Left renal pelvis (tissue), 4 donors: ENCODE measurements around the gene STAT5B. TPM values are rescaled to one million over a fixed set of nuclear protein-coding genes. Genes with fewer than 3 reads are reported as not detected.

Experiments
- DNase-seq, 4 donors: peaks; one replicate each; pipeline ENCODE4 v3.0.0-alpha.2; 2013; ENCODE audit warnings: low read depth in 4 of 4, low spot score in 3 of 4
- polyA plus RNA-seq, 4 donors: library from polyadenylated mRNA; unstranded; fragments of 120-200 nt; gene quantifications; one replicate each; pipeline ENCODE4 v1.2.1, GENCODE V29; 2013; ENCODE audit not compliant: insufficient read length in 4 of 4

Gene STAT5B
- polyA plus RNA-seq, 4 donors: 37.1 to 57.3 (median 43.8) TPM

DNA sequence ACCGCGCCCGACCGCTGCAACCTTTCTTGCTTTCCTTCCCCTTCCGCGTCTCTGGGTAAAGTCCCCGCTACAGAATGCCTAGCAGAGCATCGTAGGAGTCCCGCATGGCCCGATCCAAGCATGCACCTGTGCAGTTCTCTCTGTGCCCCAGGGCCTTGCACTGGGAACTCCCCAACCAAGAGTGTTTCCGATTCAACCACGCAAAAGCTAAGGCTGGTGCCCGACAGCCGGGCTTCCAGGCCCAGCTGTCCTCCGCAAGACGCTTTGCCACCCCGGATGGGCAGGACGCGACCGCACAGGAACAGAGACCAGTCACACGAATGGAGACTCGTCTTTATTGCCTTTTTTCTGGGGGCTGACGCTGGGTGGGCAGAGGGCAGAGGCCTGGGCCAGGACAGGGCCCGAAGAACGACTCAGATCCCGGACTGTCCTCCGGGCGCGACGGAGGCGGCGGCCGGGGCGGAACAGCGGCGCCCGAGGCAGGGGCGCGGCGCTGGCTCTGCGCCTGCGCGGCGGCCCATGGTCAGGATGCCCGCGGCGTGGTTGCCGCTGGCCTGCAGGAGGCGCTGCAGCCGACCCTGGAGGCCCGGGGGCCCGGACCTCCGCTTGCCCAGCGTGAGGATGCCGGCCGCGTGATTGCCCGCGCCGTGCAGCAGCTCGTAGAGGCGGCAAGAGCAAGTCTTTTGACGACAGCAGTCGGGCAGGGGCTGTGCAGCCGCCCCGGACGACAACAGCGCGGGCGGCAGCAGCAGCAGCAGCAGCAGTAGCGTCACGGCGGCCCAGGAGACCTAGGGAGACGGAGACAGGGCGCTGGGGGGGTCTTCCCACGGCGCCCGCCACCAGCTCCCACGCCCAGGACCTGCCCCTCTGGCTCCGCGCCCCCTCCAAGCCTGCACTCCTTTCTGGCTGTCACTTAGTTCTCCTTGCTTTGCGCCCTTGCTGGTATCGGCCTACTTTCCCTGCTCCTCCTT lies 92.2 kb downstream of the STAT5B start:
- DNase-seq: peak; percentile 31 to 54 (median 46)

- no peak for DNase-seq
These were observed 93.1 kb downstream of the STAT5B start for GRCh38 chr17:42182927-42183734.

- no peak for DNase-seq
These were observed 94.4 kb downstream of the STAT5B start for GRCh38 chr17:42181851-42182207.

DNA sequence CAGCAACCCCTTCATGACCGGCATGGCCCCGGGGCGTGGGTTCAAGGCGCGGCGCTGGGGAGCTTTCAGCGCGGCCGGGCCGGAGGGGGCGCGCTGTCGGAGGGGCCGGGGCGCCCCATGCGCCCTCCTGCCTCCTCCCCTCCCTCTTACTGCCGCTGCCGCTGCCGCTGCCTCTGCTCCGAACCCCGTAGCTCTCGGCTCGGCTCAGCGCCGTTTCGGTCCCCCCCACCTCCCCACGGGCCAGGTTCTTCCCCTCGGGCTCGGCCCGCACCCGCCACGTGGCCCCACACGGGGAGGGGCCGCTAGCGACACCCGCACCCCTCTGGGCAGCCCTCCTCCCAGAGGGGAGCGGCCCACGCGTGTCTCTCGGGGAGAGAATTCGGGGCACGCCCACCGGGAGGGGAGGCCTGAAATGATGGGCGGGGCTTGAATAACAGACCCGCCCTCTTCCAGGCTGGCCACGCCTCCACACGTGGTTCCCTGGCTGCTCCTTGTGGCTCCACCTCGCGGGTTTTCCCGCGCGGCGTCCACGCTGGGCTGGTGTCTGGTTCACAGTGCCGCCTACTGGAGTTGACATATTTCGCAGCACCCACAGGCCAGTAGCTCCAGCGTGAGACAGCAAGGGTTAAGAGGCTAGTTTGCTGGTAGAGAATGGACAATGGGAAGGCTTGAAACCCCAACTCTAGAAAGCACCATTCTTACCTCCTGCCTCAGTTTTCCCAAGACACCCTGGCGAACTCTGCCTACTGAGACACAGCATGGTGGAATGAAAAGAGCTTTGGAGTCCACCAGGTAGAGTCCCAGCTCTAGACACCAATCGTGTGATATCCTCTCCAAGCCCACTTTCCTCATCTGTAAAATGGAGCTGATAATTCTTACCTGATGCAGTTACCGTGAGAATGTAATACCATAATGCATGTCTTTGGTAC lies 95.0 kb downstream of the STAT5B start, which contains the start of gene KCNH4:
TSS of gene KCNH4 (minus strand) at position 221 of the 929 bp plus-strand sequence. CDS start at position 24, 197 bp downstream.
- DNase-seq: no peak

- DNase-seq: no peak
These were observed 95.7 kb downstream of the STAT5B start for GRCh38 chr17:42180411-42180921.

DNA sequence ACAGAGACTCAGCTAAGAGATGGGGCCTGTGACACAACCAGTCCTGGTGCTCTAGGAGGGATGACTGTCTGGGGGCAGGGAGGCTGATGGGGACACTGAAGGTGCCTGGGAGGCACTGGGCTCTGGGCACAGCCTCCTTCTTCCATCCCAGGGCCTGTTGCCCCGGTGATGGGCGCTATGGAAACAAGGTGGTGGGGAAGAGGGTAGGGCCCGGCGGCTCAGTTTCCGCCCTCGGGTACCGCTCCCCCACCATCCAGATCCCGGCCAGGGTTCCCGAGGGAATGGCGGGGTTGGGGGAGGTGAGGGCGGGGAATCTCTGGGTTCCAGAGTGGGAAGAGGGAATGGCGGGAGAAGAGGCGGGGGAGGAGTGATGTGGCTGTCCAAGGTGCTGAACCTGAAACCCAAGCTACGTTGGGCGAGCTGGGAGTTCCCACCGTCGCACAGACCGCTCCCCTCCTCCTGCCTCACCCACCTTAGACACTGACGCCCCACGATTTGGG lies 96.2 kb downstream of the STAT5B start:
- peak; percentile 16 to 54 (median 42) for DNase-seq

GRCh38 chr17:42179335-42179734 lies 96.9 kb downstream of the STAT5B start:
- DNase-seq: no peak

GRCh38 chr17:42178817-42179216 lies 97.4 kb downstream of the STAT5B start:
- no peak for DNase-seq

GRCh38 chr17:42177684-42178083 lies 98.5 kb downstream of the STAT5B start:
- no peak for DNase-seq

GRCh38 chr17:42174126-42174783 lies 101.9 kb downstream of the STAT5B start:
- no peak for DNase-seq

DNA sequence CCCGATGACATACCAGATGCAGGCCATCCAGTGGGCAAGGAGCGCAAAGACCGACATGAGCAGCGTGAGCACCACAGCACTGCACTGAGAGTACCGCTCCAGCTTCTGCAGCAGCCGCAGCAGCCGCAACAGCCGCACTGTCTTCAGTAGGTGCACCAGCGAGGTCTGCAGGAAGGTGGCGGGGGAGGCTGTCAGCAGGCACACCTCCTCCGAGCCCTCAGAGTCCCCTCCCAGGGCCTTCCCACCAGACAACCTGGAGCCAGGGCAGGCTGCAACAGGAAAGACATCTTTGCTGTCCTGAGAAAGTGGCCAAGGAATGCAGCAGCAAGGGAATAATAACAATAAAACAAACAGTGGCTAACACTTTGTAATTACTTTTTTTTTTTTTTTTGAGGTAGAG lies 104.4 kb downstream of the STAT5B start:
- no peak for DNase-seq

- DNase-seq: no peak
These were observed 106.8 kb downstream of the STAT5B start for GRCh38 chr17:42169351-42169750.

- no peak for DNase-seq
These were observed 108.4 kb downstream of the STAT5B start for GRCh38 chr17:42167807-42168206.

DNA sequence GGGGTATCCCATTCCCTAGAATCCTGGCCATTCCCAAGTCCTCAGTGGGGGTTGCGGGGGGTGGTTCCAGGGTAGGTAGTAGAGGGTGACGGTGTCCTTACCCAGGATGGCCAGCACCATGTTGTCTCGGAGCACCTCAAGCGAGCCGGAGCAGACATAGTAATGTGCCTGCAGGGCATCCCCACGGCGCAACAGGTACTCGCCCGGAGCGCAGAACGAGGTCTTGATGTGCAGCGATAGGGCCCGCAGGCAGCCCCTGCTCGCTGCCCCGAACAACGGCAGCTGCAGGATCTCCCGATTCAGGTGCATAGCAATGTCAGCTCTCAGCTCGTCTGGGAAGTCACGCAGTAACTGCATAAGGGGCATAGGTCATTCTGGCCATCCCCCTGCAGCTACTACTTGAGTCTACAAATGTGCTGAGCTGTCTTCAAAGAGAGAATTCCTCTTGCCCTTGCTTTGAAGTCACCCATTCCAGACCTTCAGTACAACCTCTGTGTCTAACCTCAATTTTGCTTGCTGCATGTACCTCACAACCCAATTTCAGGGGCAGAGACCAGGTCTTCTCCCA lies 109.9 kb downstream of the STAT5B start:
- DNase-seq: no peak

DNA sequence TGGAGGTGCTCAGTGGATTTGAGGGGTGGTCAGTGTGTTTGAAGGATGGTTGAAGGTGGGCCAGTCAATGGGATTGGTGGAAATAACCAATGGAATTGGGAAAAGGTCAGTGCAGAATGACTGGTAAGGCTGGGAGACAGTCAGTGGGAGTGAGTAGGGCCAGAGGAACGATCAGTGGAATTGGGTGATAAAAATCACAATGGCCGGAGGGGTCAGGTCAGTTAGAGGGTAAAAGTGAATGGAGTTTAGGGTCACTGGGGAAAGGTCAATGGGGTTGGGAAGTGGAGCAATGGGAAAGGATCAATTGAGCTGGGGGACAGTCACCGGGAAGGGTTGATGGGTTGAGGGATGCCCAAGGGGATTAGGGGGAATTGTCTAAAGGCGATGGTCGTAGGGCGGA lies 110.4 kb downstream of the STAT5B start:
- no peak for DNase-seq

DNA sequence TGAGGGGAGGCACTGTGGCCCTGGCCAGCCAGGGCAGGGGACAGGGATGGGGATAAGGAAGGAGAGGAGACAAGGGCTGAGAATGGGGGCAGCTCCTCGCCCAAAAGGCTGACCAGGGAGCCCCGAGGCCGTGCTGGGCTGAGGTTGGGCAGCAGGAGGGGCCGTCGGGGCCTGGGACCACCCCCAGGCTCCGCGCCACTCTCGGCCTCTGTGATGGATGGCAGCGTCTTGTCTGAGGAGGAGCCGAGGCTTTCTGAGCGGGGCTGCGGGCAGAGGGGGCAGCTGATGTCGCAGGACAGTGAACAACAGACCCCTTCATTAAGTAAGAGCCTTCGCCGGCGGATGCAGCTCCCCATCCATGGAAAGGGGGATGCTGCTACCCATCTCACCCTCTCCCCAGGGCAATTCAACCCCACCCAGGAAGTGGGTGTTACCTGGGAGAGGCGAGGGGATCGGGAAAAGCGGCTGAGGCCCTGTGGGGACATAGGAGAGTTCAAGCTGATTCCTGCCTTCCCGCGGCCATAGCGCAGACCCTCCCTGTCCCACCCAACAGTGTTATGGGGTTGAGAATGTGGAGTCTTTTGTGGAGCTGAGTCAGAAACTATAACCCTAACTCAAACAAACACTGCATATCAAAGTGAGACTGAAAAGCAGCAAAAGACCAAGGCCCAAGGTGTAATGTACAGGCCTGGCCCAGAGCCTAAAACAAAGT lies 112.3 kb downstream of the STAT5B start:
- no peak for DNase-seq

DNA sequence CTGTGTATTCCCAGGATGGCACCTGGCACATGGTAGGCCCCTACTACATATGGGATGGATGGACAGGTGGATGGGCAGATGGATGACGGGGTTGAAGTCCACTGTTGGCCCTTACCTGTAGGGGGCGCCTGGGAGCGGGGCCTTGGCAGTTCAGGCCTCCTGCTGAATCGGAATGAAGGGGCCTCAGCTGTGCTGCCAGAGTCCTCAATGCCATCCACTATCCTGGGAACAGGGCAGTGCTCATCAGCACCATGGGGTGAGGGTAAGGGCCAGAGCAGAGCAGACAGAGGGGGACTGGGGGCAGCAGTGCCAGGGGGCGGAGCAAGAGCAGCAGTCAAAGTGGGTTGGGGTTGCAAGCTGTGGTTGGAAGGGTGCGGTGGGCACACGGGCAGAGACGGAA lies 113.1 kb downstream of the STAT5B start:
- no peak for DNase-seq

DNA sequence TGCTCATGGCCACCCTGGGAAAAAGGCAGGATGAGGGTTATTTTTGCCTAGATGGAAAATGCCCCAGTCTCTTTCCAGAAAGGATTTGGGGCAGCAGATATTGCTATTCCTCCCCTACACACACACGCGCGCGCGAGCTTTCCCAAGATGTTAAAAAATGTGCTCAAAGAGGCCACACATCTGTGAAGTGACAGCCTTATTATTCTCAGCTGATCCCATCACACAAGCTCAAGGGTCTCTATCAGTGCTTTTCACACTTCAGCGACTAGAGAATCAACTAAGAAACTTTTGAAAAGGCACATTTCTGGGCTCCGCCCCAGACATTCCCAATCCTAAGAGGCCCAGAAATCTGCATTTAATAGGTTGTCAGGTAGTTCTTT lies 115.7 kb downstream of the STAT5B start:
- DNase-seq: no peak
